ENCODE measurements around the gene DERA. TPM values are rescaled to one million over a fixed set of nuclear protein-coding genes. Genes with fewer than 3 reads are reported as not detected.
A peak's percentile ranks its signal among the peaks of the same experiment; 100 is the strongest.
"Not testable (repeated sequence)": the region's sequence is repeated elsewhere in the genome, so short reads cannot be mapped to it uniquely, and the experiment has no call there.

The DERA gene
- total RNA-seq, 1 donor from 2014 or later: 41.9 TPM

DNA sequence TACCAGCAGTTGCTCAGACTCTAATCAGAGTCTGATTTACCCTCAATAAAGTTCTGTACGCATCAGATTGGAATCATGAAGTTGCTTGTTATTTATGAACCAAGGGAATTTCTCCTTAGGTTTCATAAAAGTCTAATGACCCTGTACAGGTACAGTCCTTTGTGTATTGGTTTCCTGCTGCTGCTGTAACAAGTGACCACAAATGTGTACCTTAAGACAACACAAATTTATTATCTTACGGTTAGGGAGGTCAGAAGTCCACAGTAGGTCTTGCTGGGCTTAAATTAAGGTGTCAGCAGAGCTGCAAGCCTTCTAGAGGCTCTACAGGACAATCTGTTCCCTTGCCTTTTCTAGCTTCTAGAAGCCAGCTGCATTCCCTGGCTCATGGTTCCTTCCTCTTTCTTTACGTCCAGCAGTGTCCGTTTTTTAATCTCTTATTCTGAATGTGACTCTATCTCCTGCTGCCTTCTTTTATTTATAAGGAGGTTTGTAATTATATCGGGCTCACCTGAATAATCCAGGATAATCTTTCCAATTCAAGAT lies 6.7 kb upstream of the DERA start:
- Mint-ChIP-seq H3K27ac (no peak overlapping the region), H3K36me3 (ENCODE audit: insufficient read depth) (peaks cover 26% of the 10 kb centered on the region)
- TF ChIP-seq, protein P1, sequence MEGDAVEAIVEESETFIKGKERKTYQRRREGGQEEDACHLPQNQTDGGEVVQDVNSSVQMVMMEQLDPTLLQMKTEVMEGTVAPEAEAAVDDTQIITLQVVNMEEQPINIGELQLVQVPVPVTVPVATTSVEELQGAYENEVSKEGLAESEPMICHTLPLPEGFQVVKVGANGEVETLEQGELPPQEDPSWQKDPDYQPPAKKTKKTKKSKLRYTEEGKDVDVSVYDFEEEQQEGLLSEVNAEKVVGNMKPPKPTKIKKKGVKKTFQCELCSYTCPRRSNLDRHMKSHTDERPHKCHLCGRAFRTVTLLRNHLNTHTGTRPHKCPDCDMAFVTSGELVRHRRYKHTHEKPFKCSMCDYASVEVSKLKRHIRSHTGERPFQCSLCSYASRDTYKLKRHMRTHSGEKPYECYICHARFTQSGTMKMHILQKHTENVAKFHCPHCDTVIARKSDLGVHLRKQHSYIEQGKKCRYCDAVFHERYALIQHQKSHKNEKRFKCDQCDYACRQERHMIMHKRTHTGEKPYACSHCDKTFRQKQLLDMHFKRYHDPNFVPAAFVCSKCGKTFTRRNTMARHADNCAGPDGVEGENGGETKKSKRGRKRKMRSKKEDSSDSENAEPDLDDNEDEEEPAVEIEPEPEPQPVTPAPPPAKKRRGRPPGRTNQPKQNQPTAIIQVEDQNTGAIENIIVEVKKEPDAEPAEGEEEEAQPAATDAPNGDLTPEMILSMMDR (IDR thresholded peaks at IDR 0.05; ENCODE audit: unreplicated experiment): no peak

DNA sequence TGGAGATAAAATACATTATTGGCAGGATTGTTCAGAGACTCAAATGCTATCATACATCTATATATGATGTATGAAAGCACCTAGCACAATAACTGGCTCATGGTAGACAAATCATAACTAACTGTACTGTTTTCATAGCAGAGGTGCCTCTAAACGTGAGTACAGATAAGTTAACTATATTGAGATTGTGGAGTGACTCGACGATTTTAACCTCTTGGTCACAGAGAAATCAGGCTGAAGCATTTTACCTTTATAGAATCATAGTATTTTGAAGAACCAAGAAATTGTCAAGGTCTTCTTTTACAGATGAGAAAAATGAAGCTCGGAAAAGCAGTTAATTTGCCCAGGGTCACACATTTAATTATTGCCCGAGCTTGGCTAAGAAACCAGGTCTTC lies 666 bp upstream of the DERA start:
- no peaks in the 10 kb centered on the region for H3K9me3 Mint-ChIP-seq (ENCODE audit: low read depth)
- no peak overlapping the region for H3K27ac Mint-ChIP-seq
- DNase-seq (ENCODE audit: low spot score, unreplicated experiment): no peak
- H3K36me3 Mint-ChIP-seq (ENCODE audit: insufficient read depth): no peaks in the 10 kb centered on the region
- TF ChIP-seq, protein P1 (IDR thresholded peaks at IDR 0.05; ENCODE audit: unreplicated experiment): no peak
- H3K4me3 Mint-ChIP-seq (ENCODE audit: low read depth): peak overlapping the region; percentile 82
- peaks cover 13% of the 10 kb centered on the region for H3K4me1 Mint-ChIP-seq (ENCODE audit: low read depth)
- no peaks in the 10 kb centered on the region for H3K27me3 Mint-ChIP-seq

More for the DNA sequence above, 6.7 kb upstream of the DERA start:
- no peaks in the 10 kb centered on the region for H3K27me3 Mint-ChIP-seq
- H3K4me1 Mint-ChIP-seq (ENCODE audit: low read depth): no peaks in the 10 kb centered on the region
- no peaks in the 10 kb centered on the region for H3K9me3 Mint-ChIP-seq (ENCODE audit: low read depth)
- no peak for DNase-seq (ENCODE audit: low spot score, unreplicated experiment)
- H3K4me3 Mint-ChIP-seq (ENCODE audit: low read depth): no peak overlapping the region

DNA sequence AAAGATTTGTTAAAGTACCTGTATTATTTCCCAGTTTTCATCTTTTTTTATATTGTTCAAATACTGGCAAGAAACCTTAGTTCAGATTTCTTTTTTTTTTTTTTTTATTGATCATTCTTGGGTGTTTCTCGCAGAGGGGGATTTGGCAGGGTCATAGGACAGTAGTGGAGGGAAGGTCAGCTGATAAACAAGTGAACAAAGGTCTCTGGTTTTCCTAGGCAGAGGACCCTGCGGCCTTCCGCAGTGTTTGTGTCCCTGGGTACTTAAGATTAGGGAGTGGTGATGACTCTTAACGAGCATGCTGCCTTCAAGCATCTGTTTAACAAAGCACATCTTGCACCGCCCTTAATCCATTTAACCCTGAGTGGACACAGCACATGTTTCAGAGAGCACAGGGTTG lies 799 bp downstream of the DERA start:
- not testable (repeated sequence) for H3K36me3 Mint-ChIP-seq (ENCODE audit: insufficient read depth); H3K27me3 Mint-ChIP-seq; DNase-seq (ENCODE audit: low spot score, unreplicated experiment); H3K9me3 Mint-ChIP-seq (ENCODE audit: low read depth)
- Mint-ChIP-seq H3K4me1 (ENCODE audit: low read depth) (peaks cover 13% of the 10 kb centered on the region), H3K27ac (peak overlapping the region; percentile 92), H3K4me3 (ENCODE audit: low read depth) (peak overlapping the region; percentile 82)

DNA sequence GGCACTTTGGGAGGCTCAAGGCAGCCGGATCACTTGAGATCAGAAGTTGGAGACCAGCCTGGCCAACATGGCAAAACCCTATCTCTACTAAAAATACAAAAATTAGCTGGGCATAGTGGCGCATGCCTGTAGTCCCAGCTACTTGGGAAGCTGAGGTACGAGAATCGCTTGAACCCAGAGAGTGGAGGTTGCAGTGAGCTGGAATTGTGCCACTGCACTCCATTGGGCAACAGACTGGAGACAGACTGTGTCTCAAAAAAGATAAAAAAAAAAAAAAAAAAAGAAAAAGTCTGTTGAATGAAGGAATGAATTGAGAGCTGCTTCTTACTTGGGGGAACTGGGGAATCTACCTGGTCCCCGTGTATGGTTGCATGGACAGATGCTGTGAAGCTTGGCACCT lies 3.0 kb downstream of the DERA start:
- not testable (repeated sequence) for H3K27ac Mint-ChIP-seq; H3K9me3 Mint-ChIP-seq (ENCODE audit: low read depth); H3K4me3 Mint-ChIP-seq (ENCODE audit: low read depth); H3K36me3 Mint-ChIP-seq (ENCODE audit: insufficient read depth); H3K27me3 Mint-ChIP-seq; DNase-seq (ENCODE audit: low spot score, unreplicated experiment)
- peaks cover 13% of the 10 kb centered on the region for H3K4me1 Mint-ChIP-seq (ENCODE audit: low read depth)

DNA sequence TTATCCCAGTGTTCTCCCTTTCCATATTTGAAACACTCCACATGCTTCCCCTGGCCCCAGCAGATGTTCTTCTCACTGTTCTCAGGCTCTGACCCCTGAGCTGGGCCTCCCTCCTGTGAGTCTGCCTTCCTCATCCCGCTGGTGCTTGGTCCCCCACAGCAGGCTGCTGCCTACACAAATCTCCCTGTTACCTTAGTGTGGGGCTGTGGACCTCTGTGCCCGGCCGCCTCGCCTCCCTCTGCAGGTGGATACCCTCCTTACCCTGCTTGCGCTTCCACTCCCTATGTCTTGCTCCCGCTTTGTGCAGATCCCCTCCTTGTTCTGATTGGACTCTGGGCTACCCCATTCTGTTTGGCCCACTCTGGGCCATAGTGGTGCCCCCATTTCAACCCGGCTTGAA lies 6.9 kb downstream of the DERA start:
- Mint-ChIP-seq H3K27ac (peak overlapping the region; percentile 62), H3K9me3 (ENCODE audit: low read depth) (peaks cover 4% of the 10 kb centered on the region), H3K4me3 (ENCODE audit: low read depth) (no peak overlapping the region), H3K4me1 (ENCODE audit: low read depth) (peaks cover 7% of the 10 kb centered on the region), H3K36me3 (ENCODE audit: insufficient read depth) (peaks cover 3% of the 10 kb centered on the region), H3K27me3 (no peaks in the 10 kb centered on the region)
- DNase-seq (ENCODE audit: low spot score, unreplicated experiment): no peak
- TF ChIP-seq, protein P1 (IDR thresholded peaks at IDR 0.05; ENCODE audit: unreplicated experiment): no peak

DNA sequence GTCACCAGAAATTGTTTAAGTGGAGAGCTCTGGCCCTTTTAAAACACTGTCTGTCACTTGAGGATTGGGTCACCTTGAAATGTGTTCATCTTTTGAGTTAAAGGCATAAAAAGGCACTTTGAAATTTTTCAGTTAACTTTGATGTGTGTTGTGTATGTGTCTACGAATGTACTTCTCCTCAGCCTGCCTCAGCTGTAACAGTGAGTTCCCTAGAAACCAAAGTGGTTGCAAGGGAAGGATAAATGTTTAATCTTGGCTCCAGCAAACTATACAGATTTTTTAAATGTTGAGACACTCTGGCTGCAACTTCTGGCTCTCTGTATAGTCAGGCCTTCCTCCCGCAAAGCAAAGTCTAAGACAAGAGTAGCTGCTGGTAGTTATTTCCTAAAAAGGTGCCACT lies 8.3 kb downstream of the DERA start:
- H3K4me1 Mint-ChIP-seq (ENCODE audit: low read depth): peaks cover 7% of the 10 kb centered on the region
- peak overlapping the region; percentile 23 for H3K27ac Mint-ChIP-seq
- peaks cover 9% of the 10 kb centered on the region for H3K9me3 Mint-ChIP-seq (ENCODE audit: low read depth)

More for the DNA sequence above, 8.3 kb downstream of the DERA start:
- H3K27me3 Mint-ChIP-seq: no peaks in the 10 kb centered on the region
- no peak for DNase-seq (ENCODE audit: low spot score, unreplicated experiment)
- TF ChIP-seq, protein P1 (IDR thresholded peaks at IDR 0.05; ENCODE audit: unreplicated experiment): no peak
- no peak overlapping the region for H3K4me3 Mint-ChIP-seq (ENCODE audit: low read depth)
- H3K36me3 Mint-ChIP-seq (ENCODE audit: insufficient read depth): peaks cover 5% of the 10 kb centered on the region

Data from progenitor cell of endocrine pancreas (in vitro differentiated cells).